Spleen (tissue), 7 donors: ENCODE measurements around the gene GABRB1.

Experiments
- POLR2A ChIP-seq, 3 donors: fragments of 450-650 bp; IDR thresholded peaks; one replicate each; pipeline ENCODE4 v1.5.1; 2017; ENCODE audit warnings: antibody characterized with exemption in 3 of 3, mild to moderate bottlenecking in 1 of 3
- POLR2AphosphoS5 ChIP-seq, 3 donors: sonication (generic); formaldehyde crosslinking; IDR thresholded peaks; one replicate each; pipeline ENCODE4 v1.5.1; 2017; ENCODE audit warnings: antibody characterized with exemption in 3 of 3
- TF ChIP-seq, protein P1 (sequence below), 11 experiments: fragments of 200-600 bp in 7 of 11; fragments of 450-650 bp in 4 of 11; sonication (generic) in 4 of 11; IDR thresholded peaks in 8 of 11; conservative IDR thresholded peaks in 3 of 11; 1 replicate in 7 of 11; 2 replicates in 4 of 11; pipeline versions ENCODE4 v1.4.0 to v1.8.0; 2016 to 2021; ENCODE audit warnings: antibody characterized with exemption in 11 of 11, inconsistent platforms in 4 of 11, mild to moderate bottlenecking in 1 of 11
- donor health status: DM: no; HTN: no; CAD: no; lungs with moderate emphysema.
- donor health status: DM: no; HTN: no; CAD: no.
- donor health status: DM: no; HTN: no; CAD: no.

GRCh38 chr4:47050761-47051725, 19.7 kb downstream of the GABRB1 start:
- no peak for TF ChIP-seq POLR2A (IDR thresholded peaks at IDR 0.05)
- TF ChIP-seq, protein P1, sequence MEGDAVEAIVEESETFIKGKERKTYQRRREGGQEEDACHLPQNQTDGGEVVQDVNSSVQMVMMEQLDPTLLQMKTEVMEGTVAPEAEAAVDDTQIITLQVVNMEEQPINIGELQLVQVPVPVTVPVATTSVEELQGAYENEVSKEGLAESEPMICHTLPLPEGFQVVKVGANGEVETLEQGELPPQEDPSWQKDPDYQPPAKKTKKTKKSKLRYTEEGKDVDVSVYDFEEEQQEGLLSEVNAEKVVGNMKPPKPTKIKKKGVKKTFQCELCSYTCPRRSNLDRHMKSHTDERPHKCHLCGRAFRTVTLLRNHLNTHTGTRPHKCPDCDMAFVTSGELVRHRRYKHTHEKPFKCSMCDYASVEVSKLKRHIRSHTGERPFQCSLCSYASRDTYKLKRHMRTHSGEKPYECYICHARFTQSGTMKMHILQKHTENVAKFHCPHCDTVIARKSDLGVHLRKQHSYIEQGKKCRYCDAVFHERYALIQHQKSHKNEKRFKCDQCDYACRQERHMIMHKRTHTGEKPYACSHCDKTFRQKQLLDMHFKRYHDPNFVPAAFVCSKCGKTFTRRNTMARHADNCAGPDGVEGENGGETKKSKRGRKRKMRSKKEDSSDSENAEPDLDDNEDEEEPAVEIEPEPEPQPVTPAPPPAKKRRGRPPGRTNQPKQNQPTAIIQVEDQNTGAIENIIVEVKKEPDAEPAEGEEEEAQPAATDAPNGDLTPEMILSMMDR (IDR thresholded peaks at IDR 0.05 in 8 of 11, conservative IDR thresholded peaks at IDR 0.05 in 3 of 11) = no peak
- TF ChIP-seq POLR2AphosphoS5 (IDR thresholded peaks at IDR 0.05) = no peak
